Mesendoderm (in vitro differentiated cells): ENCODE measurements around the gene SLC25A20.
"Not testable (repeated sequence)": the region's sequence is repeated elsewhere in the genome, so short reads cannot be mapped to it uniquely, and the experiment has no call there.

Source experiments
- DNase-seq: peaks from one replicate; pipeline ENCODE4 v3.0.0; 2013
- H2AK5ac ChIP-seq: 2 replicates; pipeline ENCODE4 v1.6.1; 2013; ENCODE audit warnings: low read length, inconsistent platforms
- H2BK120ac ChIP-seq: 2 replicates; pipeline ENCODE4 v1.6.1; 2013; ENCODE audit warnings: low read depth, mild to moderate bottlenecking, low read length, moderate library complexity, mixed read lengths
- H2BK15ac ChIP-seq: replicated peaks from 2 replicates; pipeline ENCODE4 v1.6.1; 2013; ENCODE audit warnings: low read depth, mild to moderate bottlenecking, moderate library complexity
- H2BK5ac ChIP-seq: 2 replicates; pipeline ENCODE4 v1.6.1; 2013; ENCODE audit warnings: low read length, inconsistent platforms
- H3K18ac ChIP-seq: 2 replicates; pipeline ENCODE4 v1.6.1; 2013; ENCODE audit warnings: mild to moderate bottlenecking, low read length, mixed read lengths
- H3K23ac ChIP-seq: one replicate; pipeline ENCODE4 v1.6.1; 2013; ENCODE audit warnings: low read length
- H3K27ac ChIP-seq: 2 replicates; pipeline ENCODE4 v1.5.1; 2013; ENCODE audit warnings: low read depth, mild to moderate bottlenecking, inconsistent platforms, low read length, moderate library complexity
- H3K27me3 ChIP-seq: 2 replicates; pipeline ENCODE4 v1.6.1; 2013; ENCODE audit warnings: low read length, control low read depth, mild to moderate bottlenecking, inconsistent platforms; ENCODE audit not compliant: insufficient read depth, poor library complexity
- H3K36me3 ChIP-seq: 2 replicates; pipeline ENCODE4 v1.6.1; 2013; ENCODE audit warnings: low read length, inconsistent platforms; ENCODE audit not compliant: control insufficient read depth, insufficient read depth
- H3K4ac ChIP-seq: one replicate; pipeline ENCODE4 v1.6.1; 2013; ENCODE audit warnings: low read depth, mild to moderate bottlenecking, low read length, moderate library complexity
- H3K4me1 ChIP-seq: 2 replicates; pipeline ENCODE4 v1.6.1; 2013; ENCODE audit warnings: low read depth, low read length, inconsistent platforms; ENCODE audit not compliant: control insufficient read depth
- H3K4me2 ChIP-seq: 2 replicates; pipeline ENCODE4 v1.6.1; 2013; ENCODE audit warnings: low read length
- H3K4me3 ChIP-seq: 2 replicates; pipeline ENCODE4 v1.5.1; 2013; ENCODE audit warnings: mild to moderate bottlenecking, low read length
- H3K56ac ChIP-seq: one replicate; pipeline ENCODE4 v1.6.1; 2013; ENCODE audit warnings: low read length
- H3K79me1 ChIP-seq: 2 replicates; pipeline ENCODE4 v1.6.1; 2013; ENCODE audit warnings: low read length, inconsistent platforms
- H3K79me2 ChIP-seq: 2 replicates; pipeline ENCODE4 v1.6.1; 2013; ENCODE audit warnings: mild to moderate bottlenecking, low read length; ENCODE audit not compliant: control insufficient read depth, insufficient read depth
- H3K9ac ChIP-seq: 2 replicates; pipeline ENCODE4 v1.6.1; 2013; ENCODE audit warnings: low read length, inconsistent platforms
- H4K5ac ChIP-seq: one replicate; pipeline ENCODE4 v1.6.1; 2013; ENCODE audit warnings: low read length
- H4K8ac ChIP-seq: one replicate; pipeline ENCODE4 v1.6.1; 2013; ENCODE audit warnings: low read depth, mild to moderate bottlenecking, control low read depth, low read length, moderate library complexity
- WGBS: extraction: QIAGEN DNeasy Blood & Tissue Kit; methylation state at CpG from one replicate; pipeline ENCODE4 v1.1.7; 2013; ENCODE audit warnings: low lambda C conversion rate, missing lambda C conversion rate; ENCODE audit not compliant: insufficient coverage; ENCODE audit errors: extremely low coverage; 5-methylcytosine and 5-hydroxymethylcytosine counted together

Gene SLC25A20

DNA sequence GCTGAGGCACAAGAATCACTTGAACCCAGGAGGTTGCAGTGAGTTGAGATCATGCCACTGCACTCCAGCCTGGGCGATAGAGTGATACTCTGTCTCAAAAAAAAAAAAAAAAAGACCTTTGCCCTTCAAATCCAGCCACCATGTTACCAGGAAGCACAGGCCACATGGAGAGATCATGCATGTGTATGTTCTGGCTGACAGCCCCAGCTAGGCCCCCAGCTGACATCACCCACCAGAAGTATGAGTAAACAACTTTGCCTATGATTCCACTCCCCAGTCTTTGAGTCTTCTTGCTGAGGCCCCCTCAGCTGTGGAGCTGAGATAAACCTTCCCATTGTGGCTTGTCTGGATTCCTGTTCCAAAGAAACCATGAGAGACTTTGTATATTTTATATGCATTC, 16.6 kb upstream of the SLC25A20 start:
- no peak overlapping the region for H2BK120ac ChIP-seq
- no CpG with 5 or more reads among the region's 1 CpG for WGBS
- no peaks in the 10 kb centered on the region for H3K4me1 ChIP-seq
- H3K79me1 ChIP-seq: peaks cover 2% of the 10 kb centered on the region
- H3K27me3 ChIP-seq: no peaks in the 10 kb centered on the region
- no peak overlapping the region for H4K5ac ChIP-seq
- no peak overlapping the region for H2BK15ac ChIP-seq
- no peak overlapping the region for H2AK5ac ChIP-seq
- DNase-seq: no peak
- no peak overlapping the region for H4K8ac ChIP-seq
- H3K4ac ChIP-seq: no peak overlapping the region
- no peak overlapping the region for H3K18ac ChIP-seq
- H3K4me2 ChIP-seq: no peak overlapping the region
- no peak overlapping the region for H3K9ac ChIP-seq
- H2BK5ac ChIP-seq: no peak overlapping the region
- H3K23ac ChIP-seq: no peak overlapping the region
- no peak overlapping the region for H3K4me3 ChIP-seq
- H3K56ac ChIP-seq: no peak overlapping the region
- no peaks in the 10 kb centered on the region for H3K36me3 ChIP-seq
- H3K79me2 ChIP-seq: peaks cover 11% of the 10 kb centered on the region
- no peak overlapping the region for H3K27ac ChIP-seq

- not testable (repeated sequence) for H3K79me1 ChIP-seq, H3K18ac ChIP-seq, H3K56ac ChIP-seq, H3K4me1 ChIP-seq, H4K8ac ChIP-seq, H2BK120ac ChIP-seq, H4K5ac ChIP-seq, H3K4me2 ChIP-seq, H2BK15ac ChIP-seq, H3K79me2 ChIP-seq, H3K36me3 ChIP-seq, H2BK5ac ChIP-seq, H3K4ac ChIP-seq, DNase-seq, H3K9ac ChIP-seq, H3K27ac ChIP-seq, H3K27me3 ChIP-seq, H3K4me3 ChIP-seq, H3K23ac ChIP-seq, H2AK5ac ChIP-seq
- WGBS: no CpG with 5 or more reads among the region's 13 CpGs
These were observed 8.3 kb upstream of the SLC25A20 start for GRCh38 chr3:48907026-48907425.

DNA sequence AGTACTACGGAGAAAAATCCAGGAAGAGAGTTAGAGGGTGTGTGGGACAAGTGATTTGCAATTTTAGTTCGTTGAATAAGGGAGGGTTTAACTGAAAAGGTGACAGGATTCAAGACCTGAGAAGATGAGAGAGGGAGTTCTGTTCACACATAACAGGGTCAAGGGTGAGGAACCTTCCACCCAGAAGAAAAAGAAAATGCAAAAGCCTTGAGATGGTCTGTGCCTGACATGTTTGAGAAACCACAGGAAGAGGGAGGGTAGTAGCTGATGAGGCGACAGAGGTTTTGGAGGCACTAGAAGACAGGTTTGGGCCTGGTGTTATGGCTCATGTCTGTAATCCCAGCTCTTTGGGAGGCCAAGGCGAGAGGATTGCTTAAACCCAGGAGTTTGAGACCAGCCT, 591 bp upstream of the SLC25A20 start:
- Histone ChIP-seq H3K18ac (no peak overlapping the region), H2BK120ac (no peak overlapping the region), H2BK5ac (no peak overlapping the region), H3K4ac (no peak overlapping the region), H3K4me1 (peaks cover 6% of the 10 kb centered on the region), H4K5ac (peak overlapping the region; percentile 62), H2AK5ac (no peak overlapping the region), H4K8ac (no peak overlapping the region), H2BK15ac (no peak overlapping the region), H3K27ac (no peak overlapping the region), H3K36me3 (no peaks in the 10 kb centered on the region), H3K79me2 (no peaks in the 10 kb centered on the region), H3K56ac (peak overlapping the region; percentile 28), H3K4me3 (no peak overlapping the region), H3K4me2 (no peak overlapping the region), H3K9ac (no peak overlapping the region), H3K79me1 (no peaks in the 10 kb centered on the region), H3K23ac (no peak overlapping the region), H3K27me3 (no peaks in the 10 kb centered on the region)
- WGBS: no CpG with 5 or more reads among the region's 4 CpGs
- DNase-seq: no peak

DNA sequence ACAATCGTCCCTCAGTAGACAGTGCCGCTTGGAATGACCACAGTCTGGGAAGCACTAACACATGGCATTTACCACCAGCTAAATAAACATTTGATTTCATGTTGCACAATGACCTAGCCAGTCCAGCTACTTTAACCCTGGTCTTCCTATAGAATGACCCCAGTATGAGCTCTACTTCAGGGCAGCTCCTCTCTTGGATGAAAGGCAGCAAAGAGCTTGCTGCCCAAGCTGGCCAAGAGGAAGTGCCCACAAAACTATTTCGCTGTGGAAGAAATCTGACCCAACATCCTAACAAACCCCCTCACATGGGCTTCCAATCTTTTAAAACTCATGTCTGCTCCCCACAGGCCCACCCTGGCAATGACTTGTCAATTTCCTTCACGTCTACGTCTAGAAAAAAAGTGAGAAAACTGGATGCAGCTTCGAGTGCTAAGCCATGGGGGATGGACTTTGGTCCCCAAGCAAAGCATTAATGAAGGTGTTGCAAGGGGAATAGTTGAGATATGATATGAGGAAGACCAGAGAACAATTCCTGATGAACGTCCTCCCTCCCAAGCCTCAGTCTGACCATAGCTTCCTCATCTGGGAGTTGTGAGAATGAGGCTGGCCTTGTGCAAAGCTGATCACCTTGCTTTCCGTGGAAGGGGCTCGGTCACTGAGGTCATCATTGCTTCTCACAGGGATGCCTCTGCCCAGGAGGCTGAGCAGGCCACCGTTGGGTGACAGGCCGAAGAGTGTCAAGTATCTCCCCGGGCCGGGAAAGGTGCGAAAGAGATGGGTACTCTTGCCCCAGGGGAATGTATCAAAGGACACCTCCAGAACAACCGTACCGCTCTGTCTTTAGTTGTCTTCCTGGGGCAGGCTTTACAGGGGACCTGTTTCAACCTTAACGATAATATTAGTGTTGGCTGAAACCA, 964 bp downstream of the SLC25A20 start:
- Histone ChIP-seq H3K27ac (no peak overlapping the region), H2AK5ac (no peak overlapping the region), H3K4me3 (peak overlapping the region; percentile 81), H4K5ac (no peak overlapping the region), H3K9ac (peak overlapping the region; percentile 79), H3K79me1 (no peaks in the 10 kb centered on the region), H3K56ac (peak overlapping the region; percentile 86), H2BK5ac (no peak overlapping the region), H3K18ac (no peak overlapping the region), H4K8ac (no peak overlapping the region), H3K4me1 (peaks cover 6% of the 10 kb centered on the region), H3K27me3 (no peaks in the 10 kb centered on the region), H3K4ac (no peak overlapping the region), H3K79me2 (no peaks in the 10 kb centered on the region), H2BK15ac (no peak overlapping the region), H3K4me2 (peak overlapping the region; percentile 90), H3K36me3 (no peaks in the 10 kb centered on the region), H2BK120ac (no peak overlapping the region), H3K23ac (no peak overlapping the region)
- WGBS: no CpG with 5 or more reads among the region's 17 CpGs
- no peak for DNase-seq

- no peak overlapping the region for H3K27ac ChIP-seq
- H3K4me3 ChIP-seq: no peak overlapping the region
These were observed 1.7 kb downstream of the SLC25A20 start for GRCh38 chr3:48896936-48897335.

More at GRCh38 chr3:48896936-48897335, 1.7 kb downstream of the SLC25A20 start:
- Histone ChIP-seq H3K4me1 (peaks cover 6% of the 10 kb centered on the region), H3K18ac (no peak overlapping the region), H3K36me3 (no peaks in the 10 kb centered on the region), H3K4ac (no peak overlapping the region), H2BK120ac (no peak overlapping the region), H2BK15ac (no peak overlapping the region), H4K5ac (no peak overlapping the region), H3K27me3 (no peaks in the 10 kb centered on the region), H2BK5ac (no peak overlapping the region), H3K56ac (no peak overlapping the region), H3K9ac (no peak overlapping the region), H3K4me2 (no peak overlapping the region), H3K79me2 (no peaks in the 10 kb centered on the region), H4K8ac (no peak overlapping the region), H2AK5ac (no peak overlapping the region), H3K79me1 (no peaks in the 10 kb centered on the region), H3K23ac (no peak overlapping the region)
- WGBS: no CpG with 5 or more reads among the region's 2 CpGs
- no peak for DNase-seq
